Adrenal gland (tissue), 5 donors: Measurements from ENCODE around the gene WWOX.

Source experiments
- CTCF ChIP-seq, 6 experiments: fragments of 450-650 bp in 4 of 6; fragments of 200-600 bp in 2 of 6; sonication (generic) in 1 of 6; IDR thresholded peaks; 1 replicate in 5 of 6; 2 replicates in 1 of 6; pipeline versions ENCODE4 v1.5.1 to v1.8.0; 2016 to 2021; ENCODE audit warnings: antibody characterized with exemption in 6 of 6, mild to moderate bottlenecking in 2 of 6, moderate library complexity in 1 of 6
- POLR2A ChIP-seq, 2 donors: fragments of 450-650 bp; IDR thresholded peaks; one replicate each; pipeline ENCODE4 v1.6.1; 2017; ENCODE audit warnings: antibody characterized with exemption in 2 of 2, mild to moderate bottlenecking in 2 of 2, moderate library complexity in 1 of 2
- donor health status: DM: no; HTN: no; CAD: no.

GRCh38 chr16:78852081-78852635 is 752.7 kb downstream of the WWOX start:
- no peak for TF ChIP-seq CTCF (IDR thresholded peaks at IDR 0.05)
- no peak for TF ChIP-seq POLR2A (IDR thresholded peaks at IDR 0.05)
